Muscle layer of colon (tissue), 2 donors: ENCODE results near the gene SGIP1.

Source experiments
- H3K27ac ChIP-seq: one replicate; pipeline ENCODE4 v1.7.0; 2013; ENCODE audit warnings: low read depth, mild to moderate bottlenecking, low read length, moderate library complexity
- H3K27me3 ChIP-seq, 2 donors: one replicate each; pipeline ENCODE4 v1.7.0; 2013; ENCODE audit warnings: low read length in 2 of 2, mild to moderate bottlenecking in 2 of 2; ENCODE audit not compliant: insufficient read depth in 2 of 2, control insufficient read depth in 1 of 2
- H3K36me3 ChIP-seq: one replicate; pipeline ENCODE4 v1.7.0; 2013; ENCODE audit warnings: mild to moderate bottlenecking, low read length; ENCODE audit not compliant: insufficient read depth
- H3K4me1 ChIP-seq: one replicate; pipeline ENCODE4 v1.7.0; 2013; ENCODE audit warnings: mild to moderate bottlenecking, low read length; ENCODE audit not compliant: insufficient read depth
- H3K4me3 ChIP-seq, 2 donors: one replicate each; pipeline ENCODE4 v1.7.0; 2013; ENCODE audit warnings: low read length in 2 of 2, low read depth in 1 of 2, mild to moderate bottlenecking in 1 of 2, moderate library complexity in 1 of 2
- H3K9ac ChIP-seq: one replicate; pipeline ENCODE4 v1.7.0; 2013; ENCODE audit warnings: low read length
- H3K9me3 ChIP-seq: one replicate; pipeline ENCODE4 v1.7.0; 2013; ENCODE audit warnings: mild to moderate bottlenecking, low read length
- donor health status: abdominal sarcoma.
- donor health status: Adenocarcinoma of cecum.

SGIP1 gene

GRCh38 chr1:66617362-66618184 is 83.6 kb downstream of the SGIP1 start:
- H3K9me3 ChIP-seq: no peaks in the 10 kb centered on the region
- H3K27me3 ChIP-seq: no peaks in the 10 kb centered on the region
- H3K4me3 ChIP-seq: no peak overlapping the region
- no peaks in the 10 kb centered on the region for H3K36me3 ChIP-seq
- H3K9ac ChIP-seq: no peak overlapping the region
- H3K4me1 ChIP-seq: no peaks in the 10 kb centered on the region
- no peak overlapping the region for H3K27ac ChIP-seq

GRCh38 chr1:66618390-66618789 is 84.4 kb downstream of the SGIP1 start:
- no peak overlapping the region for H3K27ac ChIP-seq
- no peaks in the 10 kb centered on the region for H3K9me3 ChIP-seq
- no peaks in the 10 kb centered on the region for H3K36me3 ChIP-seq
- H3K4me1 ChIP-seq: no peaks in the 10 kb centered on the region
- H3K4me3 ChIP-seq: no peak overlapping the region
- H3K9ac ChIP-seq: no peak overlapping the region
- H3K27me3 ChIP-seq: no peaks in the 10 kb centered on the region

GRCh38 chr1:66623812-66624211 is 89.9 kb downstream of the SGIP1 start:
- Histone ChIP-seq H3K27ac (no peak overlapping the region), H3K9ac (no peak overlapping the region)

DNA sequence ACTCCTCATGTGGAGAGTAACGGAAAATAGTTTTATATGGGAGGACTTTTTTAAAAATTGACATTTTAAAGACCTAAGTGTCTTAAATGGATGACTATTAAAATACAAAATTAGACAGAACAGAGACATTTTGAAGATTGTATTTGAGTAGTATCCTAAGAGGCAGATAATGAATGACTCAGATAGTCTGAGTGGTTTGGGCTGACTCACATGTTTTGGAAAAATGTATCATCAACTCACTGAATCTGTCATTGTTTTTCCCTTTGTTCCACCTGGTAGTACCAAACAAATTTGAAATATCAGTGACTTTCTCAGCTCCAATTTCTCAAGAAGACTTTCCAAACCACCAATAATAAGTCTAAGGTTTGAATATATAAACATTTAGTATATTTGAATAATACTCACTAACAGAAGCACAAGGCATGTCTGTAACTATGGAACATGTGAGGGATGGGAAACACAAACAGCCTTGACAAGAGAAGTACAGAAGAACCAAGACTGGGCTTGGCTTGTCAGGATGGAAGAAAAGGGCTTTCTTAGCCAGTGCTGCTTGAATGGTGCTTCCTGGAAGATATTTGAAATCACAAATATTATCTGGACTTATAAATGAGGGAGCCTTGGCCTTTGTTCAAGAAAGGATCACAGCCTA is 90.6 kb downstream of the SGIP1 start:
- Histone ChIP-seq H3K27ac (no peak overlapping the region), H3K9ac (no peak overlapping the region), H3K9me3 (no peaks in the 10 kb centered on the region), H3K27me3 (no peaks in the 10 kb centered on the region), H3K4me3 (no peak overlapping the region), H3K4me1 (no peaks in the 10 kb centered on the region), H3K36me3 (no peaks in the 10 kb centered on the region)

More at GRCh38 chr1:66623812-66624211, 89.9 kb downstream of the SGIP1 start:
- H3K9me3 ChIP-seq: no peaks in the 10 kb centered on the region
- no peaks in the 10 kb centered on the region for H3K4me1 ChIP-seq
- H3K4me3 ChIP-seq: no peak overlapping the region
- H3K36me3 ChIP-seq: no peaks in the 10 kb centered on the region
- H3K27me3 ChIP-seq: no peaks in the 10 kb centered on the region

DNA sequence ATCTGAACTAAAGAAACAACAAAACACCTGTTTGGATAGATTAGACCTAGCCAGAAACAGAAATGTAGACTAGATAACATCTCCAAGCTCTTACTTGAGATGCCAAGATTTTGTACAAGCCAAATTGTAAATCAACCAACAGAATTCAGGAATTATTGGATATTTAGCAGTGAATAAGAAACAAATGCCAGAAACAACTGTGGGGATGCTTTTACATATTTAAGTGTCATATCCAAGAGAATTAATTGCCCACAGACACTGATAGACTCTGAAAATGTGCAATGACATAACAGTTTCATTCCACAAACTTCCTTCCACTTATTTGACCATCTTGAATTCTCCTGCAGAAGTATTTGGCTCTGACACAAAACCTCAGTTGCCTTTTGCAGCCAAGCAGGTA is 92.3 kb downstream of the SGIP1 start:
- no peaks in the 10 kb centered on the region for H3K27me3 ChIP-seq
- H3K9me3 ChIP-seq: no peaks in the 10 kb centered on the region
- no peak overlapping the region for H3K4me3 ChIP-seq
- H3K27ac ChIP-seq: no peak overlapping the region
- no peak overlapping the region for H3K9ac ChIP-seq
- no peaks in the 10 kb centered on the region for H3K36me3 ChIP-seq
- H3K4me1 ChIP-seq: no peaks in the 10 kb centered on the region

DNA sequence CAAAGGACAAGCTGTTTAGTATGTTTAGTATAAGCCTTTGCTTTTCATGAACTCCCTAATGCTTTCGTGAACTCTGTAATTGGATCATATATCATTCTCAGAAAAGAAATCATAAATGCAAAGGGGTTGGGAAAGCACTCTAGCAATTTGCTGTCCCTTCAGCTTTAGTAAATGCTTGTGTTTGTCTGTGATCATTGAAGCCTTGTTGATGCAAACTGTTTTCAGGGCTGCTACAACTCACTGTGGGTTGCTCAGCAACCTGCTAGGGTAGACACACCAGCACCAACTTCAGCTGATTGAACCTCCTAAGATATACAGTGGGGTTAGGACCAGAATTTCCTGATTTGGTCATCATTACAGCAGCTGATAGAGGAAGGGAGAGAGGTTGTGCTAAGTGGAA is 95.0 kb downstream of the SGIP1 start:
- no peaks in the 10 kb centered on the region for H3K27me3 ChIP-seq
- no peak overlapping the region for H3K9ac ChIP-seq
- H3K27ac ChIP-seq: no peak overlapping the region
- H3K4me3 ChIP-seq: no peak overlapping the region
- H3K4me1 ChIP-seq: no peaks in the 10 kb centered on the region
- no peaks in the 10 kb centered on the region for H3K36me3 ChIP-seq
- H3K9me3 ChIP-seq: no peaks in the 10 kb centered on the region

DNA sequence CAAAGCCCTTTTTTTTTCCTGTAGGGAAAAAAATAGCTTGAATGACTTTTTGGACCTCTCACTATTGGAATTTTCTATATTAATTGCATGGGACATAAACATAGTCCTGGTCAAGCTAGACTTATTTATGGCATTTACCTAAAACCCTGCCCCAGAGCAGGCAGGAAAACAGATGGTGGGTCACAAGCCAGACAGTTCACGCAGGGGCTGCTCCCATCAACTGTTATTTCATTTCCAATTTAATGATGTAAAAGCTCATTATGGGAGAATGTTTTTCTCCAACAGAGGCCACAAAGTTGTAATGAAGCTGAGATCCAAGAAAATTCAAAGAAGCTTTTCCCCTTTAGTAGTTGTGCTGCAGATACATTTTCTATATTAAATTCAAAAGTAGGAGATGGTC is 99.2 kb downstream of the SGIP1 start:
- no peaks in the 10 kb centered on the region for H3K36me3 ChIP-seq
- no peak overlapping the region for H3K4me3 ChIP-seq
- H3K9me3 ChIP-seq: no peaks in the 10 kb centered on the region
- H3K9ac ChIP-seq: no peak overlapping the region
- H3K27ac ChIP-seq: no peak overlapping the region
- no peaks in the 10 kb centered on the region for H3K4me1 ChIP-seq
- no peaks in the 10 kb centered on the region for H3K27me3 ChIP-seq

DNA sequence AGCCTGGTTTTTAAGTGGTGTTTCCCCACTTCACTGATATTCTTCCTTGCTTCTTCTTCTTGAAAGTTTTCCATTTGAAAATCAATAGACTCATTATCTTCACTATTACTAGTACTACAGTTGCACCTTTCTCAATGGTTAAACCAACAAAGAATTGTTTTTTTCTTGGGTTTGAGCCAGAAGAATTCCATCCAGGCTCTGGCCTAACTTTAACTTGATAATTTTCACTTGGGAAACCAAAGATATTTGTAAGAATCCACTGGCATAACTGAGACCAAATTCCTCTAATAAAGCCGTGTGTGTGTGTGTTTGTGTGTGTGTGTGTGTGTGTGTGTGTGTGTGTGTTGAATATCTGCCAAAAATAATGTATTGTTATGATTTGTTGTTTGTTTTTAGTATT is 103.2 kb downstream of the SGIP1 start:
- Histone ChIP-seq H3K4me3 (no peak overlapping the region), H3K27ac (no peak overlapping the region), H3K9ac (no peak overlapping the region), H3K9me3 (no peaks in the 10 kb centered on the region), H3K4me1 (no peaks in the 10 kb centered on the region), H3K36me3 (no peaks in the 10 kb centered on the region), H3K27me3 (no peaks in the 10 kb centered on the region)

DNA sequence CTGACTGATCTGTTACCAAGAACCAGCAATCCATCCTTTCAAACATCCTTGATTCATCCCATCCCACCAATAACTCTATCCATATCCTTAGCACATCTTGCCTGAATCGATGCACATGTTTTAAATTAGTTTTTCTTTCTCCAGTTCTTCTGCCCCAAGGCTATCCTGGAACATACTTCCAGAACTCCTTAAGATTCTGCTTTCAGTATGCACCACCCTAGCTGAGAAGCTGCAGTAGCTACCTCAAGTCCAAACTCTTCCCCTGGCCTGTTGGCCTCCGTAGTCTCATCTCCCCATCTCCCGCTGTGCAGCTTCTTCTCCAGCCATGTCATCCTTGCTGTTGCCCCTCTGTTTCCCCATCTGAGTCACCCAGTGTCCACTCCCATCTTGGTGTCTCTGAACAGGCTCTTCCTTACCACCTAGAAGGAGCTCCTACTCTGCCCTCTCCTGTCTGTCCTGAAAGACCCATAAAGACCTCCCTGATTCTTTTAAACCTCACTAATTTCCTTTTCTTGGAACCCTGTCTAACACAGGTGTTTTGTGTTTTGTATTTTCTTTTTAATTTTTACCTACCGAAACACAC is 108.0 kb downstream of the SGIP1 start:
- Histone ChIP-seq H3K9me3 (no peaks in the 10 kb centered on the region), H3K9ac (no peak overlapping the region), H3K27ac (no peak overlapping the region), H3K27me3 (no peaks in the 10 kb centered on the region), H3K36me3 (no peaks in the 10 kb centered on the region), H3K4me1 (no peaks in the 10 kb centered on the region), H3K4me3 (no peak overlapping the region)

DNA sequence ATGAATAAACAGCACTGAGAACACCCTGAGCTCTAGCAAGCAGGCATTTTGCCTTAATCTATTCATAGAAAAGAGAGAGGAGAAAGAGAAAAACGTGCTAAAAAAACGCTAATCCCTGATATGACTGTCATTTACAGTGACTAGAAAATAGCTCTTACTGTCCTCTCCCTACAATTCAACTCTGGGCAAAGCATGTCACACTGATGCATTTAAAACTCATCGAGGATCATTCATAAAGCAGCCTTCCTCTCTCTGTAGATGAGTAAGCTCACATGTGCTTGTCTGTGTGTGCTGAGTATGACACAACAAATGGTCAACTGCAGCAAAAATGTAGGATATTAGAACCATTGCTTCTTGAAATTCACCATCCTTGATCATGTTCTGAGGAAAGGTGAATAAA is 109.0 kb downstream of the SGIP1 start:
- Histone ChIP-seq H3K4me1 (no peaks in the 10 kb centered on the region), H3K36me3 (no peaks in the 10 kb centered on the region), H3K9ac (no peak overlapping the region), H3K27ac (no peak overlapping the region), H3K4me3 (no peak overlapping the region), H3K9me3 (no peaks in the 10 kb centered on the region), H3K27me3 (no peaks in the 10 kb centered on the region)

- H3K9ac ChIP-seq: no peak overlapping the region
- no peaks in the 10 kb centered on the region for H3K4me1 ChIP-seq
- H3K9me3 ChIP-seq: no peaks in the 10 kb centered on the region
- H3K36me3 ChIP-seq: no peaks in the 10 kb centered on the region
- H3K27ac ChIP-seq: no peak overlapping the region
- no peaks in the 10 kb centered on the region for H3K27me3 ChIP-seq
- H3K4me3 ChIP-seq: no peak overlapping the region
Observed at GRCh38 chr1:66644331-66644730, 110.4 kb downstream of the SGIP1 start.
